ENCODE measurements around the gene DESI2. TPM values are rescaled to one million over a fixed set of nuclear protein-coding genes. Genes with fewer than 3 reads are reported as not detected.
"Not testable (repeated sequence)": the region's sequence is repeated elsewhere in the genome, so short reads cannot be mapped to it uniquely, and the experiment has no call there.

DESI2 gene
- total RNA-seq, 3 donors from 2014 or later: 27.5 to 36.3 (median 31.1) TPM

- Histone ChIP-seq H3K27me3 (no peaks in the 10 kb centered on the region), H3K4me1 (no peaks in the 10 kb centered on the region), H3K4me3 (no peak overlapping the region), H3K27ac (peak overlapping the region in 1 of 2 donors; percentile 14), H3K9me3 (no peaks in the 10 kb centered on the region), H3K36me3 (no peaks in the 10 kb centered on the region)
- intact Hi-C loops (cut with DNase I; ENCODE audit: low total_unique reads): no loop called here
- TF ChIP-seq CTCF (IDR thresholded peaks at IDR 0.05) (no peak), POLR2A (IDR thresholded peaks at IDR 0.05) (no peak), POLR2AphosphoS5 (IDR thresholded peaks at IDR 0.05) (no peak)
- DNase-seq (ENCODE audit: low spot score in 2 of 2): no peak
These were observed 20.2 kb downstream of the DESI2 start for GRCh38 chr1:244672946-244673682.

GRCh38 chr1:244674446-244674845 lies 21.5 kb downstream of the DESI2 start:
- Histone ChIP-seq H3K4me1 (no peaks in the 10 kb centered on the region), H3K27ac (no peak overlapping the region), H3K36me3 (no peaks in the 10 kb centered on the region), H3K4me3 (no peak overlapping the region), H3K9me3 (no peaks in the 10 kb centered on the region), H3K27me3 (no peaks in the 10 kb centered on the region)
- DNase-seq (ENCODE audit: low spot score in 2 of 2): no peak
- intact Hi-C loops (cut with DNase I; ENCODE audit: low total_unique reads): no loop called here
- TF ChIP-seq POLR2A (IDR thresholded peaks at IDR 0.05): no peak
- TF ChIP-seq POLR2AphosphoS5 (IDR thresholded peaks at IDR 0.05): no peak
- no peak for TF ChIP-seq CTCF (IDR thresholded peaks at IDR 0.05)

- H3K4me1 ChIP-seq: no peaks in the 10 kb centered on the region
- no peak overlapping the region for H3K27ac ChIP-seq
- intact Hi-C loops (cut with DNase I; ENCODE audit: low total_unique reads): no loop called here
- H3K9me3 ChIP-seq: no peaks in the 10 kb centered on the region
- H3K4me3 ChIP-seq: no peak overlapping the region
- no peaks in the 10 kb centered on the region for H3K36me3 ChIP-seq
- no peak for TF ChIP-seq POLR2A (IDR thresholded peaks at IDR 0.05)
- TF ChIP-seq POLR2AphosphoS5 (IDR thresholded peaks at IDR 0.05): no peak
- TF ChIP-seq CTCF (IDR thresholded peaks at IDR 0.05): no peak
- DNase-seq (ENCODE audit: low spot score in 2 of 2): no peak
- H3K27me3 ChIP-seq: no peaks in the 10 kb centered on the region
These were observed 22.2 kb downstream of the DESI2 start for GRCh38 chr1:244675167-244675566.

GRCh38 chr1:244678697-244679096 lies 25.8 kb downstream of the DESI2 start:
- H3K36me3 ChIP-seq: no peaks in the 10 kb centered on the region
- H3K27ac ChIP-seq: no peak overlapping the region
- intact Hi-C loops (cut with DNase I; ENCODE audit: low total_unique reads): no loop called here
- H3K4me3 ChIP-seq: no peak overlapping the region
- H3K9me3 ChIP-seq: no peaks in the 10 kb centered on the region
- DNase-seq (ENCODE audit: low spot score in 2 of 2): no peak
- H3K27me3 ChIP-seq: no peaks in the 10 kb centered on the region
- TF ChIP-seq POLR2A (IDR thresholded peaks at IDR 0.05): no peak
- no peak for TF ChIP-seq POLR2AphosphoS5 (IDR thresholded peaks at IDR 0.05)
- no peak for TF ChIP-seq CTCF (IDR thresholded peaks at IDR 0.05)
- H3K4me1 ChIP-seq: no peaks in the 10 kb centered on the region

- Histone ChIP-seq H3K4me1 (no peaks in the 10 kb centered on the region), H3K27me3 (no peaks in the 10 kb centered on the region), H3K27ac (no peak overlapping the region), H3K4me3 (no peak overlapping the region), H3K9me3 (no peaks in the 10 kb centered on the region), H3K36me3 (no peaks in the 10 kb centered on the region)
- TF ChIP-seq POLR2A (IDR thresholded peaks at IDR 0.05): no peak
- no peak for TF ChIP-seq CTCF (IDR thresholded peaks at IDR 0.05)
- TF ChIP-seq POLR2AphosphoS5 (IDR thresholded peaks at IDR 0.05): no peak
- intact Hi-C loops (cut with DNase I; ENCODE audit: low total_unique reads): no loop called here
- DNase-seq (ENCODE audit: low spot score in 2 of 2): no peak
These were observed 27.7 kb downstream of the DESI2 start for GRCh38 chr1:244680667-244681066.

- H3K27ac ChIP-seq; H3K9me3 ChIP-seq; intact Hi-C loops (cut with DNase I; ENCODE audit: low total_unique reads); H3K4me1 ChIP-seq; H3K27me3 ChIP-seq; DNase-seq (ENCODE audit: low spot score in 2 of 2); H3K4me3 ChIP-seq; H3K36me3 ChIP-seq: not testable (repeated sequence)
These were observed 29.2 kb downstream of the DESI2 start for GRCh38 chr1:244682087-244682486.

Data from breast epithelium (tissue), 4 donors.